BJ (cell line): Measurements from ENCODE around the gene SEC14L5. TPM values are rescaled to one million over a fixed set of nuclear protein-coding genes. Genes with fewer than 3 reads are reported as not detected.
"Not testable (repeated sequence)": the region's sequence is repeated elsewhere in the genome, so short reads cannot be mapped to it uniquely, and the experiment has no call there.

Experiments
- CTCF ChIA-PET: fragments of 350-600 bp; formaldehyde crosslinking; extraction: SDS; loops from one replicate; lab custom pipeline; 2021; ENCODE audit warnings: antibody characterized with exemption, inconsistent platforms; lab: Yijun Ruan, JAX
- POLR2A ChIA-PET: fragments of 300-600 bp; sonication (Branson Sonifier 250); formaldehyde crosslinking; extraction: SDS; loops from one replicate; lab custom pipeline; 2021; ENCODE audit warnings: antibody characterized with exemption; lab: Charles Lee
- DNase-seq: peaks from one replicate; pipeline ENCODE4 v3.0.0-alpha.2; 2011; ENCODE audit warnings: low read depth
- H3K27me3 ChIP-seq: 2 replicates; pipeline ENCODE4 v1.6.0; 2011; ENCODE audit warnings: low read length; ENCODE audit not compliant: control insufficient read depth, insufficient read depth
- H3K36me3 ChIP-seq: 2 replicates; pipeline ENCODE4 v1.5.1; 2011; ENCODE audit warnings: low read length; ENCODE audit not compliant: control insufficient read depth, insufficient read depth
- H3K4me3 ChIP-seq: 2 replicates; pipeline ENCODE4 v1.5.1; 2011; ENCODE audit warnings: low read depth, mild to moderate bottlenecking, control low read depth, low read length
- polyA plus RNA-seq: library from polyadenylated mRNA; depleted of rRNA; stranded (reverse); fragments of >200 nt; gene quantifications from 2 replicates; pipeline ENCODE4 v1.2.3, GENCODE V29; 2011
- TF ChIP-seq, protein P1 (sequence below): IDR thresholded peaks from 2 replicates; pipeline ENCODE4 v1.5.1; 2011; ENCODE audit warnings: low read depth, mild to moderate bottlenecking, control low read depth, inconsistent platforms, low read length, moderate library complexity; ENCODE audit not compliant: insufficient read depth

Gene SEC14L5
- polyA plus RNA-seq, 1 experiment: not detected

GRCh38 chr16:4954714-4955113, 3.4 kb upstream of the SEC14L5 start:
- TF ChIP-seq, protein P1, sequence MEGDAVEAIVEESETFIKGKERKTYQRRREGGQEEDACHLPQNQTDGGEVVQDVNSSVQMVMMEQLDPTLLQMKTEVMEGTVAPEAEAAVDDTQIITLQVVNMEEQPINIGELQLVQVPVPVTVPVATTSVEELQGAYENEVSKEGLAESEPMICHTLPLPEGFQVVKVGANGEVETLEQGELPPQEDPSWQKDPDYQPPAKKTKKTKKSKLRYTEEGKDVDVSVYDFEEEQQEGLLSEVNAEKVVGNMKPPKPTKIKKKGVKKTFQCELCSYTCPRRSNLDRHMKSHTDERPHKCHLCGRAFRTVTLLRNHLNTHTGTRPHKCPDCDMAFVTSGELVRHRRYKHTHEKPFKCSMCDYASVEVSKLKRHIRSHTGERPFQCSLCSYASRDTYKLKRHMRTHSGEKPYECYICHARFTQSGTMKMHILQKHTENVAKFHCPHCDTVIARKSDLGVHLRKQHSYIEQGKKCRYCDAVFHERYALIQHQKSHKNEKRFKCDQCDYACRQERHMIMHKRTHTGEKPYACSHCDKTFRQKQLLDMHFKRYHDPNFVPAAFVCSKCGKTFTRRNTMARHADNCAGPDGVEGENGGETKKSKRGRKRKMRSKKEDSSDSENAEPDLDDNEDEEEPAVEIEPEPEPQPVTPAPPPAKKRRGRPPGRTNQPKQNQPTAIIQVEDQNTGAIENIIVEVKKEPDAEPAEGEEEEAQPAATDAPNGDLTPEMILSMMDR: no peak
- POLR2A ChIA-PET: no interaction called here
- Histone ChIP-seq H3K27me3 (no peaks in the 10 kb centered on the region), H3K4me3 (no peak overlapping the region), H3K36me3 (no peaks in the 10 kb centered on the region)
- CTCF ChIA-PET: interaction anchor here (0.9 to 2.4 kb wide), 6 partner anchors 63 to 352 kb away, joined by 3 to 8 read pairs (median 4); partner anchors contain the start of gene ZNF500
- DNase-seq: no peak

- CTCF ChIA-PET: interaction anchor here (0.6 to 2.4 kb wide), 10 partner anchors 9 to 478 kb away, joined by 3 to 8 read pairs (median 4); no protein-coding TSS in a partner anchor
- no peak for DNase-seq
- H3K36me3 ChIP-seq: no peaks in the 10 kb centered on the region
- TF ChIP-seq, protein P1: no peak
- peak overlapping the region; percentile 60 for H3K4me3 ChIP-seq
- POLR2A ChIA-PET: interaction anchor here (0.7 kb wide), 1 partner anchor 9 kb away, joined by 15 read pairs; no protein-coding TSS in a partner anchor
- H3K27me3 ChIP-seq: no peaks in the 10 kb centered on the region
Measured at GRCh38 chr16:4957420-4957719, 760 bp upstream of the SEC14L5 start.

DNA sequence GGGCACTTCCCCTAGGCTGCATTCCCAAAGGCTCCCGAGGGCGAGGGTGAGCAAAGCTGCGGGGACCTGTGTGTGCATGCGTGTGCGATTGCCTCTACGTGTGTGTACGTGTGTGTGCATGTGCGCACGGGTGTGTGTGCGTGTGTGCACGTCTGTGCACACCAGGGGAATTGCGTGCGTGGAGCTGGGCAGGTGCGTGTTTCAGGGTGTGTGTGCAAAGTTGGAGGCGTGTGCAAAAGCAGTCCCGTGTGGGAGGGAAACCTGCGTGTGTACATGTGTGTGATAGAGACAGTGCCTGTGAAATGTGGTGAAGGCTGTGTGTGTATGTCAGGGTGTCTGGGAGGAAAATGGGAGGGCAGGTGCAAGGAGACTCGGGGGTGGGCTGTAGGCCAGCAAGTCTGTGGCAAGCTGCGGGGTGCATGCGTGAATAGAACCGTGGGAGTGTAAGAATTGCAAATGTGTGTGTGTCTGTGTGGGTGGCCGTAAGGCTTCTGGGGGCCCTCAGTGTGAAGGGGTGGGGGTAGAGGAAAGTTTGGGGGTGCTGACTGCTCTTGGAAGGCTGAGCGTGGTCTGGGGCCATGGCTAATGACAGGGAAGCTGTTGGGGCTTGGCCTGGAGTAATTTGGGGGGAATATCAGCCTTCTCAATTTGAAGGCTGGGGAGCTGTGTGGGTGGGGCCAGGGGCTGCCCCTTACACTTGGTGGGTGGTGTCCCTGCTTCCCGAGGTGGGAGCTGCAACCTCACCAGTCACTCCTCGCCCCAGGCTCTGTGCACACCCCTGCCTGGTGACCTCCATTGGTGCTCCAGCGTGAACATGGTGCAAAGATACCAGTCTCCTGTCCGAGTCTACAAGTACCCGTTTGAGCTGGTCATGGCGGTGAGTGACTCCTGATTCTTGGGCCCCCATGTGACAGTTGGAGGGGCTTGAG, 644 bp downstream of the SEC14L5 start:
- ChIA-PET CTCF (interaction anchor here (1.1 kb wide), 1 partner anchor 94 kb away, joined by 3 read pairs; no protein-coding TSS in a partner anchor), POLR2A (interaction anchor here (0.6 kb wide), 1 partner anchor 75 kb away, joined by 4 read pairs; the partner anchor contains the start of gene NAGPA)
- DNase-seq: no peak
- peak overlapping the region; percentile 38 for H3K4me3 ChIP-seq
- no peaks in the 10 kb centered on the region for H3K27me3 ChIP-seq
- TF ChIP-seq, protein P1: no peak
- no peaks in the 10 kb centered on the region for H3K36me3 ChIP-seq

- no peaks in the 10 kb centered on the region for H3K27me3 ChIP-seq
- no peak overlapping the region for H3K4me3 ChIP-seq
- POLR2A ChIA-PET: no interaction called here
- H3K36me3 ChIP-seq: no peaks in the 10 kb centered on the region
- CTCF ChIA-PET: no interaction called here
- DNase-seq: no peak
- TF ChIP-seq, protein P1: no peak
Measured at GRCh38 chr16:4960579-4960978, 2.4 kb downstream of the SEC14L5 start.

DNA sequence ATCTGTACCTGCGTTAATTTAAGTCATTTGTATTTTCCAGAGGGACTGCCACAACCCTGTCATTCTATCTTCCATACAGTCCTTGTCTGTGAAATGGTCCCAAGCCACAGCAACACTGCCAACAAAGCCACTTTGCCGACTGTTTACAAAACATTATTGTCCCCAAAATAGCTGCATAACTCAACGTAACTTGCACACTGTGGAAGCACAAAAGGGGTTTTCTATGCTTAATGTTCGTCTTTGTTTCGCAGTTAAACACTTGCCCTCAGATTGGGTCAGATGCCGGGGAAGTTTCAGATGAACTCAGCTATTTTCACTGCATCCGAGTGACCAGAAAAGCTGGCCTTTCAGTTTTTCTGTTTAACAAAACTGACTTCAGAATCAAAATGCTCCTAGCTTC, 4.6 kb downstream of the SEC14L5 start:
- no peak for DNase-seq
- no peaks in the 10 kb centered on the region for H3K36me3 ChIP-seq
- TF ChIP-seq, protein P1: no peak
- no peak overlapping the region for H3K4me3 ChIP-seq
- POLR2A ChIA-PET: no interaction called here
- CTCF ChIA-PET: interaction anchor here (1.1 kb wide), 1 partner anchor 12 kb away, joined by 4 read pairs; no protein-coding TSS in a partner anchor
- no peaks in the 10 kb centered on the region for H3K27me3 ChIP-seq

DNA sequence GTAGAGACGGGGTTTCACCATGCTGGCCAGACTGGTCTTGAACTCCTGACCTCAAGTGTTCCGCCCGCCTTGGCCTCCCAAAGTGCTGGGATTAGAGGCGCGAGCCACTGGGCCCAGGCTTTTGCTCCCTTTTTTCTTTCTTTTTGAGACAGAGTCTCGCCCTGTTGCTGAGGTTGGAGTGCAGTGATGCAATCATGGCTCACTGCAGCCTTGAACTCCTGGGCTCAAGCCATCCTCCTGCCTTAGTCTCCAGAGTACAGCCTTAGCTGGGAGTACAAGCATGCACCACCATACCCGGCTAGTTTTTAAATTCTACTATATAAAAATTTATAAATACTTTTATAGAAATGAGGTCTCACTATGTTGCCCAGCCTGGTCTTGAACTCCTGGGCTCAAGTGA, 5.4 kb downstream of the SEC14L5 start:
- H3K4me3 ChIP-seq, H3K27me3 ChIP-seq, H3K36me3 ChIP-seq, POLR2A ChIA-PET, DNase-seq: not testable (repeated sequence)
- CTCF ChIA-PET: interaction anchor here (1.1 kb wide), 1 partner anchor 11 kb away, joined by 4 read pairs; no protein-coding TSS in a partner anchor
